Chondrocyte (in vitro differentiated cells): ENCODE data around the gene RGCC. TPM values are rescaled to one million over a fixed set of nuclear protein-coding genes. Genes with fewer than 3 reads are reported as not detected.
"Not testable (repeated sequence)": the region's sequence is repeated elsewhere in the genome, so short reads cannot be mapped to it uniquely, and the experiment has no call there.

Experiments
- DNase-seq: peaks from one replicate; pipeline ENCODE4 v3.0.0; 2021; ENCODE audit warnings: mixed read lengths, low spot score
- H3K27ac Mint-ChIP-seq: one replicate; pipeline ENCODE4 v1.8.0; 2021; ENCODE audit warnings: mild to moderate bottlenecking, moderate library complexity, mixed read lengths; ENCODE audit not compliant: unreplicated experiment
- H3K27me3 Mint-ChIP-seq: 2 replicates; pipeline ENCODE4 v1.8.0; 2021; ENCODE audit warnings: low read depth, mixed read lengths
- H3K36me3 Mint-ChIP-seq: 2 replicates; pipeline ENCODE4 v1.8.0; 2021; ENCODE audit warnings: low read depth, mixed read lengths
- H3K4me1 Mint-ChIP-seq: 2 replicates; pipeline ENCODE4 v1.8.0; 2021; ENCODE audit warnings: low read depth, mild to moderate bottlenecking, mixed read lengths
- H3K4me3 Mint-ChIP-seq: one replicate; pipeline ENCODE4 v1.8.0; 2021; ENCODE audit warnings: mild to moderate bottlenecking, moderate library complexity, mixed read lengths; ENCODE audit not compliant: unreplicated experiment
- H3K9me3 Mint-ChIP-seq: 2 replicates; pipeline ENCODE4 v1.8.0; 2021; ENCODE audit warnings: low read depth, mixed read lengths
- total RNA-seq: library from RNA; stranded (reverse); gene quantifications from 3 replicates; pipeline ENCODE4 v1.2.1, GENCODE V29; 2021
- TF ChIP-seq, protein P1 (sequence below): fragments of 200-600 bp; sonication (generic); IDR thresholded peaks from 2 replicates; pipeline ENCODE4 v1.5.0; 2021; ENCODE audit warnings: antibody characterized with exemption, mild to moderate bottlenecking, moderate library complexity

The RGCC gene
- total RNA-seq, 1 donor from 2014 or later, result not detected

- TF ChIP-seq, protein P1, sequence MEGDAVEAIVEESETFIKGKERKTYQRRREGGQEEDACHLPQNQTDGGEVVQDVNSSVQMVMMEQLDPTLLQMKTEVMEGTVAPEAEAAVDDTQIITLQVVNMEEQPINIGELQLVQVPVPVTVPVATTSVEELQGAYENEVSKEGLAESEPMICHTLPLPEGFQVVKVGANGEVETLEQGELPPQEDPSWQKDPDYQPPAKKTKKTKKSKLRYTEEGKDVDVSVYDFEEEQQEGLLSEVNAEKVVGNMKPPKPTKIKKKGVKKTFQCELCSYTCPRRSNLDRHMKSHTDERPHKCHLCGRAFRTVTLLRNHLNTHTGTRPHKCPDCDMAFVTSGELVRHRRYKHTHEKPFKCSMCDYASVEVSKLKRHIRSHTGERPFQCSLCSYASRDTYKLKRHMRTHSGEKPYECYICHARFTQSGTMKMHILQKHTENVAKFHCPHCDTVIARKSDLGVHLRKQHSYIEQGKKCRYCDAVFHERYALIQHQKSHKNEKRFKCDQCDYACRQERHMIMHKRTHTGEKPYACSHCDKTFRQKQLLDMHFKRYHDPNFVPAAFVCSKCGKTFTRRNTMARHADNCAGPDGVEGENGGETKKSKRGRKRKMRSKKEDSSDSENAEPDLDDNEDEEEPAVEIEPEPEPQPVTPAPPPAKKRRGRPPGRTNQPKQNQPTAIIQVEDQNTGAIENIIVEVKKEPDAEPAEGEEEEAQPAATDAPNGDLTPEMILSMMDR, result no peak
- H3K27ac Mint-ChIP-seq, result no peak overlapping the region
- peaks cover 7% of the 10 kb centered on the region for H3K9me3 Mint-ChIP-seq
- peaks cover 10% of the 10 kb centered on the region for H3K4me1 Mint-ChIP-seq
- peaks cover 2% of the 10 kb centered on the region for H3K27me3 Mint-ChIP-seq
- no peak for DNase-seq
- H3K36me3 Mint-ChIP-seq, result peaks cover 1% of the 10 kb centered on the region
- no peak overlapping the region for H3K4me3 Mint-ChIP-seq
Observed at GRCh38 chr13:41502031-41502430, 44.7 kb downstream of the RGCC start.

DNA sequence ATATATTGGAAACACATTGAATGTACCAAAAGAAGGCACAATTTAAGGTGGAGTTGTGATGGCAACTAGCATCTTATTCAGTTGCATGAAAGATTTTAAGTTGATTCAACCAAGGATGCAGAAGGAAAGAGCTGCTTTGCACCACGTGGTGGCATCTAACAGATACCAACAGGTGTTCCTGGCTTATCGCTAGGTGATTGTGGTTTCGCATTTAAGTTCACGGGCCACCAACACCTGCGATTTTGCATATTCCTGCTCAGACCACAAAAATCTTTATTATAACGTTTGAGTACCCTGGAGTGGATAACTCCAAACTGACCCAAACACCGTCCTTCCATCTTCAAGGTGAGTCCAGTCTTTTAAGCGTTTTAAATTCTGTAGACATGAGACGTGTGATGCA, 45.3 kb downstream of the RGCC start:
- Mint-ChIP-seq H3K4me3 (no peak overlapping the region), H3K9me3 (peaks cover 7% of the 10 kb centered on the region), H3K36me3 (peaks cover 1% of the 10 kb centered on the region), H3K4me1 (peaks cover 10% of the 10 kb centered on the region), H3K27me3 (peaks cover 2% of the 10 kb centered on the region), H3K27ac (no peak overlapping the region)
- TF ChIP-seq, protein P1, result no peak
- no peak for DNase-seq

GRCh38 chr13:41503356-41503755, 46.0 kb downstream of the RGCC start:
- Mint-ChIP-seq H3K9me3 (peaks cover 7% of the 10 kb centered on the region), H3K36me3 (peaks cover 1% of the 10 kb centered on the region), H3K4me1 (peaks cover 10% of the 10 kb centered on the region), H3K27me3 (peaks cover 2% of the 10 kb centered on the region), H3K27ac (no peak overlapping the region), H3K4me3 (no peak overlapping the region)
- no peak for DNase-seq
- TF ChIP-seq, protein P1, result no peak

GRCh38 chr13:41504657-41505056, 47.3 kb downstream of the RGCC start:
- not testable (repeated sequence) for H3K27ac Mint-ChIP-seq, H3K36me3 Mint-ChIP-seq, H3K4me3 Mint-ChIP-seq, H3K9me3 Mint-ChIP-seq, DNase-seq, H3K27me3 Mint-ChIP-seq
- H3K4me1 Mint-ChIP-seq, result peaks cover 10% of the 10 kb centered on the region

- peak overlapping the region; percentile 65 for H3K27ac Mint-ChIP-seq
- peaks cover 1% of the 10 kb centered on the region for H3K36me3 Mint-ChIP-seq
- TF ChIP-seq, protein P1, result no peak
- DNase-seq, result no peak
- H3K9me3 Mint-ChIP-seq, result peaks cover 7% of the 10 kb centered on the region
- H3K4me3 Mint-ChIP-seq, result no peak overlapping the region
- H3K4me1 Mint-ChIP-seq, result peaks cover 10% of the 10 kb centered on the region
- H3K27me3 Mint-ChIP-seq, result peaks cover 2% of the 10 kb centered on the region
Observed at GRCh38 chr13:41505209-41505835, 48.0 kb downstream of the RGCC start.

GRCh38 chr13:41506312-41506711, 49.0 kb downstream of the RGCC start:
- H3K4me3 Mint-ChIP-seq, result no peak overlapping the region
- TF ChIP-seq, protein P1, result no peak
- peaks cover 1% of the 10 kb centered on the region for H3K36me3 Mint-ChIP-seq
- peaks cover 10% of the 10 kb centered on the region for H3K9me3 Mint-ChIP-seq
- H3K27me3 Mint-ChIP-seq, result peaks cover 3% of the 10 kb centered on the region
- H3K27ac Mint-ChIP-seq, result no peak overlapping the region
- no peak for DNase-seq
- H3K4me1 Mint-ChIP-seq, result peaks cover 5% of the 10 kb centered on the region
